ENCODE results near the gene VMP1. TPM values are rescaled to one million over a fixed set of nuclear protein-coding genes. Genes with fewer than 3 reads are reported as not detected.
A peak's percentile ranks its signal among the peaks of the same experiment; 100 is the strongest.

VMP1 gene
- total RNA-seq, 1 experiment from 2014 or later, result 281 TPM

DNA sequence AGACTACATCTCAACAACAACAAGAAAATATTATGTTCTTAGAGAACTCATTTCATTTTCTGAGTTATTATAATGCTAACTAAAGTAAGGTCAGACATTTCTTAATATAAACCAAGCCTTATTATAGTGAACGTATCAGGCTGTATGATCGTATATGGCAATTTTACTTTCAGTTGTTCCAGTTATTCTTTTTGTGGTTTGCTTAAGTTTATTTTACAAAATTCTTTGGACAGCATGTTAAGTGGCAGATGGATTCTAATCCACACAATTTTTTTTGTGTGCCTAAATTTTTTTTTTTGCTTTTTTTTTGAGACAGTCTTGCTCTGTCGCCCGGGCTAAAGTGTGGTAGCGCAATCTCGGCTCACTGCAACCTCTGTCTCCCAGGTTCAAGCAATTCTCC is 59.0 kb downstream of the VMP1 start:
- TF ChIP-seq POLR2AphosphoS5 (IDR thresholded peaks at IDR 0.05; ENCODE audit: low read depth, low read length) (no peak), SIN3A (IDR thresholded peaks at IDR 0.05; ENCODE audit: borderline replicate concordance, insufficient read depth, low read depth, low read length) (no peak), TCF7L2 (IDR thresholded peaks at IDR 0.05; ENCODE audit: low read depth, low read length) (no peak)
- TF ChIP-seq, protein P1, sequence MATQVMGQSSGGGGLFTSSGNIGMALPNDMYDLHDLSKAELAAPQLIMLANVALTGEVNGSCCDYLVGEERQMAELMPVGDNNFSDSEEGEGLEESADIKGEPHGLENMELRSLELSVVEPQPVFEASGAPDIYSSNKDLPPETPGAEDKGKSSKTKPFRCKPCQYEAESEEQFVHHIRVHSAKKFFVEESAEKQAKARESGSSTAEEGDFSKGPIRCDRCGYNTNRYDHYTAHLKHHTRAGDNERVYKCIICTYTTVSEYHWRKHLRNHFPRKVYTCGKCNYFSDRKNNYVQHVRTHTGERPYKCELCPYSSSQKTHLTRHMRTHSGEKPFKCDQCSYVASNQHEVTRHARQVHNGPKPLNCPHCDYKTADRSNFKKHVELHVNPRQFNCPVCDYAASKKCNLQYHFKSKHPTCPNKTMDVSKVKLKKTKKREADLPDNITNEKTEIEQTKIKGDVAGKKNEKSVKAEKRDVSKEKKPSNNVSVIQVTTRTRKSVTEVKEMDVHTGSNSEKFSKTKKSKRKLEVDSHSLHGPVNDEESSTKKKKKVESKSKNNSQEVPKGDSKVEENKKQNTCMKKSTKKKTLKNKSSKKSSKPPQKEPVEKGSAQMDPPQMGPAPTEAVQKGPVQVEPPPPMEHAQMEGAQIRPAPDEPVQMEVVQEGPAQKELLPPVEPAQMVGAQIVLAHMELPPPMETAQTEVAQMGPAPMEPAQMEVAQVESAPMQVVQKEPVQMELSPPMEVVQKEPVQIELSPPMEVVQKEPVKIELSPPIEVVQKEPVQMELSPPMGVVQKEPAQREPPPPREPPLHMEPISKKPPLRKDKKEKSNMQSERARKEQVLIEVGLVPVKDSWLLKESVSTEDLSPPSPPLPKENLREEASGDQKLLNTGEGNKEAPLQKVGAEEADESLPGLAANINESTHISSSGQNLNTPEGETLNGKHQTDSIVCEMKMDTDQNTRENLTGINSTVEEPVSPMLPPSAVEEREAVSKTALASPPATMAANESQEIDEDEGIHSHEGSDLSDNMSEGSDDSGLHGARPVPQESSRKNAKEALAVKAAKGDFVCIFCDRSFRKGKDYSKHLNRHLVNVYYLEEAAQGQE (IDR thresholded peaks at IDR 0.05; ENCODE audit: insufficient read depth in 1 of 2, low read depth in 2 of 2, low read length in 1 of 2), result no peak
- TF ChIP-seq, protein P2, sequence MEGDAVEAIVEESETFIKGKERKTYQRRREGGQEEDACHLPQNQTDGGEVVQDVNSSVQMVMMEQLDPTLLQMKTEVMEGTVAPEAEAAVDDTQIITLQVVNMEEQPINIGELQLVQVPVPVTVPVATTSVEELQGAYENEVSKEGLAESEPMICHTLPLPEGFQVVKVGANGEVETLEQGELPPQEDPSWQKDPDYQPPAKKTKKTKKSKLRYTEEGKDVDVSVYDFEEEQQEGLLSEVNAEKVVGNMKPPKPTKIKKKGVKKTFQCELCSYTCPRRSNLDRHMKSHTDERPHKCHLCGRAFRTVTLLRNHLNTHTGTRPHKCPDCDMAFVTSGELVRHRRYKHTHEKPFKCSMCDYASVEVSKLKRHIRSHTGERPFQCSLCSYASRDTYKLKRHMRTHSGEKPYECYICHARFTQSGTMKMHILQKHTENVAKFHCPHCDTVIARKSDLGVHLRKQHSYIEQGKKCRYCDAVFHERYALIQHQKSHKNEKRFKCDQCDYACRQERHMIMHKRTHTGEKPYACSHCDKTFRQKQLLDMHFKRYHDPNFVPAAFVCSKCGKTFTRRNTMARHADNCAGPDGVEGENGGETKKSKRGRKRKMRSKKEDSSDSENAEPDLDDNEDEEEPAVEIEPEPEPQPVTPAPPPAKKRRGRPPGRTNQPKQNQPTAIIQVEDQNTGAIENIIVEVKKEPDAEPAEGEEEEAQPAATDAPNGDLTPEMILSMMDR (IDR thresholded peaks at IDR 0.05), result no peak
- H3K27ac ChIP-seq (ENCODE audit: low read length), result peak overlapping the region; percentile 89
- ChIA-PET CTCF (no interaction called here), POLR2A (no interaction called here)
- ATAC-seq, result no peak
- no peak overlapping the region for H3K4me3 ChIP-seq (ENCODE audit: low read depth in 2 of 2, low read length in 2 of 2)
- peaks cover 16% of the 10 kb centered on the region for H3K36me3 ChIP-seq (ENCODE audit: control insufficient read depth, insufficient read depth, low read length)
- DNase-seq (ENCODE audit: low read depth, low spot score), result no peak
- no TSS peak for BruUV-seq (replicated peaks)
- H3K4me1 ChIP-seq (ENCODE audit: control insufficient read depth, insufficient read depth, low read length), result peaks cover 41% of the 10 kb centered on the region
- no peaks in the 10 kb centered on the region for H3K27me3 ChIP-seq (ENCODE audit: control insufficient read depth, insufficient read depth, low read length)
- H3K9me3 ChIP-seq (ENCODE audit: control insufficient read depth, insufficient read depth, low read depth, low read length), result no peaks in the 10 kb centered on the region
- intact Hi-C loops (cut with micrococcal nuclease; ENCODE audit: unreplicated experiment), result no loop called here
- in situ Hi-C loops (cut with HindIII; ENCODE audit: low pct_unique_long_range_greater_than_20kb, low sequenced_read_pairs), result no loop called here

DNA sequence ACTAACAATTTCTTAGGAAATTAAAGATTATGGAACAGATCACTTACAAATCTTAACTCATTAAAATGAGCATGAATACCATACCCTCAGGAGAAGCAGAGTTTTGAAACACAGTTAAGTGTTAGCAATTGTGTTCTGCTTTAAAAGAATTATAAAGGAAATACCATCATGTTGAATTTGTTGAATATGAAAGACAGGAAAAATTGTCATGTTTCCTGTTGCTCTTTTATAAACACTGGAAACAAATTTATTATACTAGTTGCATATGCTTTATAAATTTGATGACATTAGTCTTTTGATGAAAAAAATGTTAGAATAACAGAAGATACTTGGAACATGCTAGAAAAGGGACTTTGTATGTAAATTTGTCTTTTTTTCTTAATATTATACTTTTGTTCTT is 59.7 kb downstream of the VMP1 start:
- ATAC-seq (no peak), DNase-seq (ENCODE audit: low read depth, low spot score) (no peak)
- H3K27me3 ChIP-seq (ENCODE audit: control insufficient read depth, insufficient read depth, low read length), result no peaks in the 10 kb centered on the region
- no peaks in the 10 kb centered on the region for H3K9me3 ChIP-seq (ENCODE audit: control insufficient read depth, insufficient read depth, low read depth, low read length)
- TF ChIP-seq POLR2AphosphoS5 (IDR thresholded peaks at IDR 0.05; ENCODE audit: low read depth, low read length), result no peak
- no peak for TF ChIP-seq SIN3A (IDR thresholded peaks at IDR 0.05; ENCODE audit: borderline replicate concordance, insufficient read depth, low read depth, low read length)
- TF ChIP-seq, protein P1 (IDR thresholded peaks at IDR 0.05; ENCODE audit: insufficient read depth in 1 of 2, low read depth in 2 of 2, low read length in 1 of 2), result no peak
- no peak for TF ChIP-seq TCF7L2 (IDR thresholded peaks at IDR 0.05; ENCODE audit: low read depth, low read length)
- TF ChIP-seq, protein P2 (IDR thresholded peaks at IDR 0.05), result no peak
- intact Hi-C loops (cut with micrococcal nuclease; ENCODE audit: unreplicated experiment), result no loop called here
- H3K27ac ChIP-seq (ENCODE audit: low read length), result peak overlapping the region; percentile 89
- CTCF ChIA-PET, result no interaction called here
- peaks cover 34% of the 10 kb centered on the region for H3K4me1 ChIP-seq (ENCODE audit: control insufficient read depth, insufficient read depth, low read length)
- no TSS peak for BruUV-seq (replicated peaks)
- H3K4me3 ChIP-seq (ENCODE audit: low read depth in 2 of 2, low read length in 2 of 2), result no peak overlapping the region
- in situ Hi-C loops (cut with HindIII; ENCODE audit: low pct_unique_long_range_greater_than_20kb, low sequenced_read_pairs), result no loop called here
- POLR2A ChIA-PET, result no interaction called here
- peaks cover 16% of the 10 kb centered on the region for H3K36me3 ChIP-seq (ENCODE audit: control insufficient read depth, insufficient read depth, low read length)
